ENCODE measurements around the gene CEND1. TPM values are rescaled to one million over a fixed set of nuclear protein-coding genes. Genes with fewer than 3 reads are reported as not detected.

Gene CEND1
- total and polyA plus RNA-seq, 2 of the 13 experiments (the other 11 are each of a cell fraction or from before 2014, with no cell fraction given) = not detected

DNA sequence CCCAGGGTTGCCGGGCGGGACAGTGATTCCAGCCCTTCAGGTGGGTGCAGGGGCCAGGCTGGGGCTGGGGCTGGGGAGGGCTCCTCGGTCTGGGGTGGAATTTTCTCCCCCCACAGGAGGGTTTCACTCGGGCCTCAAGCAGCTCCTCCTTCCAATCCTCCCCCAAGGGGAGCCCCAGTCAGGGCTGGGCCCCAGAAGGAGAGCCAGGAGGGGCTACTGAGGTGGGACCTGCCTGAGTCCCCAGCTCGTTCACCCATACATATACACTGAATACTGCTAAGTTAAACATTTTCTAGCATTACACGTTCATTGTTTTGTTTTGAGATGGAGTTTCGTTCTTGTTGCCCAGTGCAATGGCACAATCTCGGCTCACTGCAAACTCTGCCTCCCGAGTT, 36.3 kb upstream of the CEND1 start:
- Histone ChIP-seq H3K36me3 (replicated peaks in 1 of 2; ENCODE audit: control insufficient read depth in 1 of 2, insufficient read depth in 2 of 2, low read length in 2 of 2) (peaks cover 7 to 22% of the 10 kb centered on the region in 2 experiments; a peak in 4 of 5 replicates), H3K9ac (ENCODE audit: insufficient read depth, low read depth, low read length) (peak overlapping the region; percentile 74), H3K9me3 (ENCODE audit: low read length) (no peaks in the 10 kb centered on the region), H4K20me1 (ENCODE audit: insufficient read depth, low read length) (peaks cover 7% of the 10 kb centered on the region), H3K27ac (ENCODE audit: extremely low read length, insufficient read depth, low read length) (peak overlapping the region; percentile 11), H2AFZ (ENCODE audit: low read length) (no peak overlapping the region), H3K4me1 (ENCODE audit: insufficient read depth, low read length) (peaks cover 65% of the 10 kb centered on the region), H3K27me3 (ENCODE audit: control insufficient read depth in 1 of 2, insufficient read depth in 2 of 2, low read length in 2 of 2) (no peaks in the 10 kb centered on the region), H3K4me2 (ENCODE audit: low read depth, low read length) (peak overlapping the region; percentile 91), H3K4me3 (replicated peaks in 1 of 3; ENCODE audit: insufficient read depth in 1 of 3, low read depth in 2 of 3, low read length in 3 of 3) (peak overlapping the region; percentile 69 to 83 (median 80)), H3K79me2 (ENCODE audit: insufficient read depth, low read length) (peaks cover 8% of the 10 kb centered on the region)
- WGBS (ENCODE audit: low lambda C conversion rate) = 13% methylated on average over 4 of the region's 9 CpGs
- ChIA-PET POLR2A (interaction anchor here (0.9 to 16.1 kb wide), 7 partner anchors 7 to 121 kb away, joined by 3 to 264 read pairs (median 5); partner anchors contain the start of genes PNPLA2, POLR2L, RPLP2 and TSPAN4), CTCF (ENCODE audit: low intra/inter-chr PET ratio, low total read pairs) (no interaction called here)
- DNase-seq (ENCODE audit: low spot score) = no peak
- no peak for TF ChIP-seq ZHX1 (CRISPR knock-in tag; IDR thresholded peaks at IDR 0.05; ENCODE audit: low read depth)
- TF ChIP-seq, protein P1, sequence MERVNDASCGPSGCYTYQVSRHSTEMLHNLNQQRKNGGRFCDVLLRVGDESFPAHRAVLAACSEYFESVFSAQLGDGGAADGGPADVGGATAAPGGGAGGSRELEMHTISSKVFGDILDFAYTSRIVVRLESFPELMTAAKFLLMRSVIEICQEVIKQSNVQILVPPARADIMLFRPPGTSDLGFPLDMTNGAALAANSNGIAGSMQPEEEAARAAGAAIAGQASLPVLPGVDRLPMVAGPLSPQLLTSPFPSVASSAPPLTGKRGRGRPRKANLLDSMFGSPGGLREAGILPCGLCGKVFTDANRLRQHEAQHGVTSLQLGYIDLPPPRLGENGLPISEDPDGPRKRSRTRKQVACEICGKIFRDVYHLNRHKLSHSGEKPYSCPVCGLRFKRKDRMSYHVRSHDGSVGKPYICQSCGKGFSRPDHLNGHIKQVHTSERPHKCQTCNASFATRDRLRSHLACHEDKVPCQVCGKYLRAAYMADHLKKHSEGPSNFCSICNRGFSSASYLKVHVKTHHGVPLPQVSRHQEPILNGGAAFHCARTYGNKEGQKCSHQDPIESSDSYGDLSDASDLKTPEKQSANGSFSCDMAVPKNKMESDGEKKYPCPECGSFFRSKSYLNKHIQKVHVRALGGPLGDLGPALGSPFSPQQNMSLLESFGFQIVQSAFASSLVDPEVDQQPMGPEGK (CRISPR knock-in tag; IDR thresholded peaks at IDR 0.05) = peak; percentile 37; the same call in 1 of the 2 replicates
- no TSS peak for BruUV-seq (replicated peaks)
- intact Hi-C loops (cut with micrococcal nuclease; ENCODE audit: unreplicated experiment) = no loop called here
- no peak for FAIRE-seq
- in situ Hi-C loops (cut with HindIII; ENCODE audit: extremely low pct_ligation_motif_present, low pct_unique_long_range_greater_than_20kb) = no loop called here
- ATAC-seq = peak; percentile 3

All from HepG2 (cell line).